PC-3 (cell line): ENCODE measurements around the gene FSIP1.

ENCODE experiments used
- CTCF ChIP-seq: fragments of 300-600 bp; sonication (generic); conservative IDR thresholded peaks from 2 replicates; pipeline ENCODE4 v1.5.1; 2017; ENCODE audit warnings: antibody characterized with exemption, low read depth, mild to moderate bottlenecking, low read length
- EZH2 ChIP-seq: fragments of 300-600 bp; sonication (generic); IDR thresholded peaks from one replicate; pipeline ENCODE4 v1.6.1; 2017; ENCODE audit warnings: antibody characterized with exemption, mild to moderate bottlenecking, low read length; ENCODE audit not compliant: unreplicated experiment
- EZH2phosphoT487 ChIP-seq: fragments of 300-600 bp; sonication (generic); IDR thresholded peaks from 2 replicates; pipeline ENCODE4 v1.6.1; 2018; ENCODE audit warnings: mild to moderate bottlenecking, antibody characterized with exemption, low read length, borderline replicate concordance

DNA sequence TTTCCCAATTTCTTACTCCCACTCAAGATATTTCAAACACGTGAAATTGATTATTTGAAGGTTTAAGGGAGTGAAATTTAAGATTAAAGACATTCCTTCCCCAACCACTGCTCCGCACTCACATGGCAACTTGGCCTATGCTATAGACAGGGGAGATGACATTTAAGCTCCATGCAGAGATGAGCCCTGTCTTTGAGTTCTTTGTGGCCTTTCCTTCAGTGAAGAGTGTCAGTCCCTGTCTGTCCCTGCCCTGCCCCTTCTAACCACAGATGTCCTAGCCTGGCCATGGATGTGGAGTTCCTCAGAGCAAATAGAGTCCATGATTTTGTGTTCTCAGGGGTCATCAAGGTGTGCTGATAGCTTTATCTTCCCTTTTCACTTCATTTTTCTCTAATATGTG lies 231.2 kb downstream of the FSIP1 start:
- TF ChIP-seq CTCF (no peak), EZH2 (no peak), EZH2phosphoT487 (no peak)
